Neuronal stem cell (in vitro differentiated cells): ENCODE measurements around the gene RNF214. TPM values are rescaled to one million over a fixed set of nuclear protein-coding genes. Genes with fewer than 3 reads are reported as not detected.

ENCODE experiments used
- small RNA-seq: library from polyadenylated mRNA; stranded (forward); fragments of <200 nt; extraction: miRNeasy Mini kit (QIAGEN cat#:217004); gene quantifications from one replicate; pipeline ENCODE3, GENCODE V24; 2013; ENCODE audit not compliant: insufficient read depth

The RNF214 gene

Small RNA genes lying within 50 kb of the gene (small RNA-seq; reads per million reads assigned to genes)
- gene RF00564 = not detected
